ENCODE data around the gene B4GALNT3. TPM values are rescaled to one million over a fixed set of nuclear protein-coding genes. Genes with fewer than 3 reads are reported as not detected.

Gene B4GALNT3
- polyA plus RNA-seq, 2 donors: 8.1 to 8.9 TPM

- H3K4me1 ChIP-seq (ENCODE audit: control insufficient read depth in 2 of 2, insufficient read depth in 2 of 2, low read length in 1 of 2): peaks cover 3 to 16% of the 10 kb centered on the region in 2 donors
- no peak overlapping the region for H3K4me3 ChIP-seq (ENCODE audit: low read depth in 1 of 2, low read length in 2 of 2)
- WGBS, 2 donors: 91 to 94% methylated on average over 3 of the region's 3 CpGs
- no peaks in the 10 kb centered on the region for H3K27me3 ChIP-seq (ENCODE audit: control insufficient read depth in 1 of 2, insufficient read depth in 2 of 2, low read length in 2 of 2)
- H3K36me3 ChIP-seq (ENCODE audit: control insufficient read depth in 2 of 2, insufficient read depth in 2 of 2, low read length in 1 of 2): no peaks in the 10 kb centered on the region
- H3K9me3 ChIP-seq (ENCODE audit: control insufficient read depth in 2 of 2, insufficient read depth in 1 of 2, low read depth in 1 of 2, low read length in 1 of 2): no peaks in the 10 kb centered on the region
- no peak overlapping the region for H3K27ac ChIP-seq (ENCODE audit: low read depth in 2 of 2, low read length in 1 of 2)
Measured at GRCh38 chr12:608413-608812, 148.7 kb downstream of the B4GALNT3 start.

GRCh38 chr12:608921-609320 is 149.2 kb downstream of the B4GALNT3 start:
- Histone ChIP-seq H3K27ac (ENCODE audit: low read depth in 2 of 2, low read length in 1 of 2) (no peak overlapping the region), H3K36me3 (ENCODE audit: control insufficient read depth in 2 of 2, insufficient read depth in 2 of 2, low read length in 1 of 2) (no peaks in the 10 kb centered on the region), H3K4me1 (ENCODE audit: control insufficient read depth in 2 of 2, insufficient read depth in 2 of 2, low read length in 1 of 2) (peaks cover 3 to 17% of the 10 kb centered on the region in 2 donors), H3K4me3 (ENCODE audit: low read depth in 1 of 2, low read length in 2 of 2) (no peak overlapping the region), H3K27me3 (ENCODE audit: control insufficient read depth in 1 of 2, insufficient read depth in 2 of 2, low read length in 2 of 2) (no peaks in the 10 kb centered on the region), H3K9me3 (ENCODE audit: control insufficient read depth in 2 of 2, insufficient read depth in 1 of 2, low read depth in 1 of 2, low read length in 1 of 2) (no peaks in the 10 kb centered on the region)
- 88 to 97% methylated on average over 58 of the region's 58 CpGs for WGBS, 2 donors

- Histone ChIP-seq H3K27ac (ENCODE audit: low read depth in 2 of 2, low read length in 1 of 2) (no peak overlapping the region), H3K4me1 (ENCODE audit: control insufficient read depth in 2 of 2, insufficient read depth in 2 of 2, low read length in 1 of 2) (peaks cover 3 to 23% of the 10 kb centered on the region in 2 donors), H3K27me3 (ENCODE audit: control insufficient read depth in 1 of 2, insufficient read depth in 2 of 2, low read length in 2 of 2) (no peaks in the 10 kb centered on the region), H3K9me3 (ENCODE audit: control insufficient read depth in 2 of 2, insufficient read depth in 1 of 2, low read depth in 1 of 2, low read length in 1 of 2) (no peaks in the 10 kb centered on the region), H3K4me3 (ENCODE audit: low read depth in 1 of 2, low read length in 2 of 2) (no peak overlapping the region), H3K36me3 (ENCODE audit: control insufficient read depth in 2 of 2, insufficient read depth in 2 of 2, low read length in 1 of 2) (no peaks in the 10 kb centered on the region)
- 89 to 99% methylated on average over 3 of the region's 3 CpGs for WGBS, 2 donors
Measured at GRCh38 chr12:611721-612120, 152.0 kb downstream of the B4GALNT3 start.

- Histone ChIP-seq H3K27me3 (ENCODE audit: control insufficient read depth in 1 of 2, insufficient read depth in 2 of 2, low read length in 2 of 2) (no peaks in the 10 kb centered on the region), H3K4me3 (ENCODE audit: low read depth in 1 of 2, low read length in 2 of 2) (no peak overlapping the region), H3K4me1 (ENCODE audit: control insufficient read depth in 2 of 2, insufficient read depth in 2 of 2, low read length in 1 of 2) (peaks cover 3 to 23% of the 10 kb centered on the region in 2 donors), H3K36me3 (ENCODE audit: control insufficient read depth in 2 of 2, insufficient read depth in 2 of 2, low read length in 1 of 2) (no peaks in the 10 kb centered on the region), H3K9me3 (ENCODE audit: control insufficient read depth in 2 of 2, insufficient read depth in 1 of 2, low read depth in 1 of 2, low read length in 1 of 2) (no peaks in the 10 kb centered on the region), H3K27ac (ENCODE audit: low read depth in 2 of 2, low read length in 1 of 2) (no peak overlapping the region)
- WGBS, 2 donors: 89 to 91% methylated on average over 7 of the region's 7 CpGs
Measured at GRCh38 chr12:612293-612692, 152.6 kb downstream of the B4GALNT3 start.

- Histone ChIP-seq H3K36me3 (ENCODE audit: control insufficient read depth in 2 of 2, insufficient read depth in 2 of 2, low read length in 1 of 2) (no peaks in the 10 kb centered on the region), H3K27me3 (ENCODE audit: control insufficient read depth in 1 of 2, insufficient read depth in 2 of 2, low read length in 2 of 2) (no peaks in the 10 kb centered on the region), H3K9me3 (ENCODE audit: control insufficient read depth in 2 of 2, insufficient read depth in 1 of 2, low read depth in 1 of 2, low read length in 1 of 2) (no peaks in the 10 kb centered on the region), H3K27ac (ENCODE audit: low read depth in 2 of 2, low read length in 1 of 2) (no peak overlapping the region), H3K4me3 (ENCODE audit: low read depth in 1 of 2, low read length in 2 of 2) (no peak overlapping the region), H3K4me1 (ENCODE audit: control insufficient read depth in 2 of 2, insufficient read depth in 2 of 2, low read length in 1 of 2) (peaks cover 6 to 18% of the 10 kb centered on the region in 2 donors)
- WGBS, 2 donors: 82 to 89% methylated on average over 4 of the region's 4 CpGs
Measured at GRCh38 chr12:612886-613285, 153.1 kb downstream of the B4GALNT3 start.

Other genes with a start within 250 kb of the B4GALNT3 start
- under 1 TPM in 1 of 2 donors, not detected in 1; 0.11 TPM for gene SLC6A12, start 245.8 kb upstream of the B4GALNT3 start, polyA plus RNA-seq
- gene SLC6A13, start 197.1 kb upstream of the B4GALNT3 start, polyA plus RNA-seq: under 1 TPM in 1 of 2 donors, not detected in 1; 0.10 TPM
- 1 to 10 TPM; 6.6 to 6.8 TPM for gene KDM5A, start 70.6 kb upstream of the B4GALNT3 start, polyA plus RNA-seq
- 1 to 10 TPM; 4.7 to 4.8 TPM for gene CCDC77, start 58.3 kb upstream of the B4GALNT3 start, polyA plus RNA-seq
- 10 to 100 TPM in 1 of 2 donors, 1 to 10 TPM in 1; 3.3 to 10.9 TPM for gene NINJ2, start 203.5 kb downstream of the B4GALNT3 start, polyA plus RNA-seq